DND-41 (cell line): Measurements from ENCODE around the gene NRCAM.

ENCODE experiments used
- EZH2 ChIP-seq: IDR thresholded peaks from 3 replicates; pipeline ENCODE4 v1.6.1; 2012; ENCODE audit warnings: borderline replicate concordance, low read depth, mild to moderate bottlenecking, moderate library complexity, low read length, inconsistent platforms; ENCODE audit not compliant: severe bottlenecking
- TF ChIP-seq, protein P1 (sequence below): IDR thresholded peaks from 2 replicates; pipeline ENCODE4 v1.5.1; 2012; ENCODE audit warnings: borderline replicate concordance, low read length, moderate library complexity, mild to moderate bottlenecking; ENCODE audit not compliant: poor library complexity, severe bottlenecking; ENCODE audit errors: extremely low read depth

DNA sequence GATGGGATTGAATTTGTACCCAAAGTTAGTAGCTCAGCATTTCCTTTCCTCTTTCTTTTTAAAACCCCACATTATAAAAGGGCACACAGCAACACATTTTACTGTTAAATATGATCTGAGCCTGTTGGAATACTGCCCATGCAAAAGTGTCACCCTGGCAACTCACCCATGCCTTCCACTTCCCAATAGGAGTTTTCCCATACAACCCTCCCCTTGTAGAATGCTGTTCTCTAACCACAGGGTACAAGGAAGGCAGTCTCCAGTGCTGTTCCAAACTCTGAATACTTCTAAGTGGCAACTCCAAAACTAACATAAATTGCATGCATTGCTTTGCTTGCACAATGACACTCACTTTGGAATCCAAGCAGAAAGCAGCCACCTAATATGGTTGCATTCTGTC, 60.8 kb downstream of the NRCAM start:
- TF ChIP-seq, protein P1, sequence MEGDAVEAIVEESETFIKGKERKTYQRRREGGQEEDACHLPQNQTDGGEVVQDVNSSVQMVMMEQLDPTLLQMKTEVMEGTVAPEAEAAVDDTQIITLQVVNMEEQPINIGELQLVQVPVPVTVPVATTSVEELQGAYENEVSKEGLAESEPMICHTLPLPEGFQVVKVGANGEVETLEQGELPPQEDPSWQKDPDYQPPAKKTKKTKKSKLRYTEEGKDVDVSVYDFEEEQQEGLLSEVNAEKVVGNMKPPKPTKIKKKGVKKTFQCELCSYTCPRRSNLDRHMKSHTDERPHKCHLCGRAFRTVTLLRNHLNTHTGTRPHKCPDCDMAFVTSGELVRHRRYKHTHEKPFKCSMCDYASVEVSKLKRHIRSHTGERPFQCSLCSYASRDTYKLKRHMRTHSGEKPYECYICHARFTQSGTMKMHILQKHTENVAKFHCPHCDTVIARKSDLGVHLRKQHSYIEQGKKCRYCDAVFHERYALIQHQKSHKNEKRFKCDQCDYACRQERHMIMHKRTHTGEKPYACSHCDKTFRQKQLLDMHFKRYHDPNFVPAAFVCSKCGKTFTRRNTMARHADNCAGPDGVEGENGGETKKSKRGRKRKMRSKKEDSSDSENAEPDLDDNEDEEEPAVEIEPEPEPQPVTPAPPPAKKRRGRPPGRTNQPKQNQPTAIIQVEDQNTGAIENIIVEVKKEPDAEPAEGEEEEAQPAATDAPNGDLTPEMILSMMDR: no peak
- no peak for TF ChIP-seq EZH2
